HG03378 (cell line): ENCODE data around the gene ZNF616.
"Not testable (repeated sequence)": the region's sequence is repeated elsewhere in the genome, so short reads cannot be mapped to it uniquely, and the experiment has no call there.

Source experiments
- ATAC-seq: cut with Tn5 transposase; IDR thresholded peaks from one replicate; pipeline ENCODE4 v1.9.1; 2021; ENCODE audit warnings: mild to moderate bottlenecking, moderate library complexity; ENCODE audit not compliant: unreplicated experiment

ZNF616 gene

DNA sequence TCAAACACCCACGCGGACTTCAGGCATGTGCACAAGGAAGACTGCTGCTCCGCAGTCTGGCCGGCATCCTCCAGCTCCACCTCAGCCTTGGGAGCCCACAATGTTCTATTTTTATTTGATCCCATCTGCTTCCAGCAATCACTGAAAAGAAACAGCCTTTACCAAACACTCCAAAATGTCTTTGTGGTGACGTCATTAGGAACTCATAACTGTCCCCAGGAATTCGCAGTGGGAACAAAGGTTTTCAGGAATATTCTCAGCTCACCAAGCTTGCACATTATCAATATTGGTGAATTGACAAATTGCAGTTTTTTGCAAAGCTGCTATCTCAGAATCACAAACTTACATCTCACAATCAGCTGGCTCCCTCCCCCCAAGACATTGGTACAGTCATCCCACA is 29.0 kb downstream of the ZNF616 start:
- no peak for ATAC-seq

GRCh38 chr19:52102782-52103181 is 37.0 kb downstream of the ZNF616 start:
- no peak for ATAC-seq

- ATAC-seq = no peak
These were observed 37.7 kb downstream of the ZNF616 start for GRCh38 chr19:52101866-52102562.

- no peak for ATAC-seq
These were observed 40.1 kb downstream of the ZNF616 start for GRCh38 chr19:52099497-52100138.

- not testable (repeated sequence) for ATAC-seq
These were observed 43.3 kb downstream of the ZNF616 start for GRCh38 chr19:52096416-52096815.

DNA sequence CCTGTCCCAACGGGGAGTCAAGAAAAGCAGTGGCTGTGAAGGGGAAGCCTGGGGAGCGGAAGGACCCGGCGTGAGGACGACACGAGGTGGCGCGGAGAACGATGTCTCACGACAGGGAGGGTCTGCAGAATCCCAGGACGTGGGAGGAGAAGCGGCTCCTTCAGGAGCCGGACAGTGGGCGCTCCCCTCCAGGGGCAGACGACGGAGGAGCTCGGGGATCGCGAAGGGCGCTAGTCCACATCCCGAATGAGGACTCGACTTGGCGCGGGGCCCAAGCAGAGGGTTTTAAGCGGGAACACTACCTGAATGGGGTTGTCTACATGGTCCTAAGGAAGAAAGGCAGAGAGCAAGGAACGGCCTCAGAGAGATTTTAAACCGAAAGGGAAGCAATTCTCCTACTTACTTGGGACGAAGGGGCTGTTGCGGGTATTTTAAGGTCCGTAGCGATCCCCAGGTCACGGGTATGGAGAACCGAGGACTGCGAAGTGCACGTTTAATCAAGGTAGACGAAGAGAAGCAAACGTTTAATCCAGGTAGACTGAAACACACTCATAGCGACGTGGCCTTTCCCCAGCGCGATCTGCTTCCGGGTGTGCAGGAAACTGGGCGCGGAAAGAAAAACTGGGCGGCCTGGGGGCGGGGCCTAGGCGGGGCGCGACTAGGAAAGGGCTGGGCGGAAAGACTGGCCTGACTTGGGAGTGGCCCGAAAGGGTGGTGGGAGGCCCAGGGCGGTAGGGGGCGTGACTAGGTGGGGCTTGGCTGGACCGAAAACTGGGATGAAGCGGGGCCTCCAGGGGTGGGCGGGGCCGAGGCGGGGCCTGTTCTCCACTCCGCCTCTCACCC is 44.3 kb downstream of the ZNF616 start, which contains the start of gene ZNF841:
TSS of gene ZNF841 (minus strand) at position 594 of the 843 bp plus-strand sequence. CDS start 10,964 bp downstream, outside the sequence.
- ATAC-seq = no peak

DNA sequence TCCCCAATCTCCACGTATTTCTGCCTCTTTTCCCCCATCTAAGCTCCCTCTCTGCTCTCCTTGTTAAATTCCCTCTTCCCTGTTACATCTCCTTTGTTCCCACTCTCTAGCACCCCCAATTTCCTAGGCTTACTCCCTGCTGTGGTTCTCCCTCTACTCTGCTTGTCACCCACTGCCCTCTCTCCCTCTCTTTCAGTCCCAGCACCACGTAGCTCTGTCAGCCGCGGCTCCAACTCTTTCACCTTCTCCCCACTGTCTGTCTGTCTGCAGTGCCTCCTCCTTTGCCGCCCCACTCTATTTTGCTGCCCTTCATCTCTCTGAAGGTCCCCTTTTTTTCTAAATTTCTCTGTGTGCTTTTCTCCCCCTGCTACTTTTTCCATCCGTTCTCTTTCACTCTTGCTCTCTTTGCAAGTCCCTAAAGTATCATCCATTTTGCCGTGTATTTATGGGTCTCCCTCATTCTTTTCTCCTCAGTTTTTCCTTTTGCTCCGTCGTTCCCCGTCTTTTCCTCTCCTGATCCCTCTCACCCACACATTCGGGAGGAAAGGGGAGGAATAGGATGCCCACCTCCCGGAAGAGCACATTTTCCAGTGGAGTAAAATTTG is 45.1 kb downstream of the ZNF616 start:
- no peak for ATAC-seq

GRCh38 chr19:52086481-52086880 is 53.3 kb downstream of the ZNF616 start:
- ATAC-seq = no peak

DNA sequence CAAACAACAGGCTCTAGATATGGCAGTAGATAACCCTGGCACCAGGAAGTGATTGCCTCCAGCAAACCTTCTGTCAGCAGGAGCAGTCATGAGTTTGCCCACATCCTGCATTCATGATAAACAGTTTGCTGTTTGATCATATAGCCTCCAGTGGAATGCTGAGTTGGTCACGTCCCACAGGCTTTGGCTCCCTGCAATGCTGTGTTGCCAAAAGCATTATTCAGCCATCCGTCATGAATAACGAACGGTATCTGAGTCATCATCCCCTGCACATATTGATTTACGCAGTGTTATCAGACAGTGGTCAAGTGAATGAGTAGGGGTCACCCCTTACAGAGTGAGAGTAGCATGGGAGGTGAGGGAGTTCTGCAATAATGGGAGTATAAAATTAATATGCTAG is 69.2 kb downstream of the ZNF616 start:
- ATAC-seq = no peak

- no peak for ATAC-seq
These were observed 70.1 kb downstream of the ZNF616 start for GRCh38 chr19:52069653-52070052.

DNA sequence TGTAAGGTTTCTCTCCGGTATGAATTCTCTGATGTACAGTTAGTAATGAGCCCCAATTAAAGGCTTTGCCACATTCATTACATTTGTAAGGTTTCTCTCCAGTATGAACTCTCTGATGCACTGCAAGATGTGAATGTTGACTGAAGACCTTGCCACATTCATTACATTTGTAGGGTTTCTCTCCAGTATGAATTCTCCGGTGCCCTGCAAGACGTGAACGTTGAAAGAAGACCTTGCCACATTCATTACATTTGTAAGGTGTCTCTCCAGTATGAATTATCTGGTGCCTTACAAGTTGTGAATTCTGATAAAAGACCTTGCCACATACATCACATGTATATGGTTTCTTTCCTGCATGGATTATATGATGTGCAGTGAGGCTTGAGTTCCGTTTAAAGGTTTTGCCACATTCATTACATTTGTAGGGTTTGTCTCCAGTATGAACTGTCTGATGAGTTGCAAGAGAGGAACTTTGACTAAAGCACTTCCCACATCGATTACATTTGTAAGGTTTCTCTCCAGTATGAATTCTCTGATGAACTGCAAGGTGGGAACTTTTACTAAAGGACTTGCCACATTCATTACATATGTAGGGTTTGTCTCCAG is 73.4 kb downstream of the ZNF616 start:
- ATAC-seq = no peak

- no peak for ATAC-seq
These were observed 74.3 kb downstream of the ZNF616 start for GRCh38 chr19:52065399-52065798.
